Stomach smooth muscle (tissue), 2 donors: ENCODE results near the gene NTNG1.
"Not testable (repeated sequence)": the region's sequence is repeated elsewhere in the genome, so short reads cannot be mapped to it uniquely, and the experiment has no call there.

Experiments
- H3K27ac ChIP-seq: one replicate; pipeline ENCODE4 v1.7.0; 2013; ENCODE audit warnings: mild to moderate bottlenecking, low read length, inconsistent platforms
- H3K27me3 ChIP-seq, 2 donors: one replicate each; pipeline ENCODE4 v1.7.0; 2013; ENCODE audit warnings: low read length in 2 of 2; ENCODE audit not compliant: insufficient read depth in 2 of 2, control insufficient read depth in 1 of 2
- H3K36me3 ChIP-seq, 2 donors: one replicate each; pipeline ENCODE4 v1.7.0; 2013; ENCODE audit warnings: low read length in 2 of 2; ENCODE audit not compliant: control insufficient read depth in 2 of 2, insufficient read depth in 2 of 2
- H3K4me1 ChIP-seq: one replicate; pipeline ENCODE4 v1.7.0; 2013; ENCODE audit warnings: low read length; ENCODE audit not compliant: control insufficient read depth, insufficient read depth
- H3K4me3 ChIP-seq, 2 donors: one replicate each; pipeline ENCODE4 v1.7.0; 2013; ENCODE audit warnings: low read length in 2 of 2
- H3K9ac ChIP-seq, 2 donors: one replicate each; pipeline ENCODE4 v1.7.0; 2013; ENCODE audit warnings: low read length in 2 of 2, mild to moderate bottlenecking in 1 of 2
- H3K9me3 ChIP-seq, 2 donors: one replicate each; pipeline ENCODE4 v1.7.0; 2013; ENCODE audit warnings: low read length in 2 of 2; ENCODE audit not compliant: control insufficient read depth in 2 of 2
- donor health status: healthy.
- donor health status: Pancreatic carcinoma.

NTNG1 gene

DNA sequence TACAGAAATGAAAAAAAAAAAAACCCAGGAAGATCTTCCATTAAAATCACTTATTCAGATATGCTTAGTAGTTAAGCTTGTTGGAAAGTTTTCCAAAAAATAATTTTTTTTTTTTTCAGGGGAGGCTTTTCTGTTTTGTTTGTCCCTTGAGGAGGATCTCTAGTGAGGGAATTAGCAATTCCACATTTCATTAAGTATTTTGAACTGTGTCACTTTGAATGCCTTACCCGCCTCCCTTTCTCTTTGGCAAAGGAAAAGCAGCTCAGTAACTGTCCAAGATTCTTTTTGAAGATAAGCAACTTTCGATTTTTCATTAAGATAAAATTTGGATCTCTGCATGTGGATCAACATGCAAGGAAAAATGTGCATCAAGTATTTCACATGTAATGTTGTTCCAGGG, 1.8 kb downstream of the NTNG1 start:
- Histone ChIP-seq H3K27me3 (peaks cover 0 to 2% of the 10 kb centered on the region in 2 donors), H3K27ac (no peak overlapping the region), H3K4me3 (no peak overlapping the region)

DNA sequence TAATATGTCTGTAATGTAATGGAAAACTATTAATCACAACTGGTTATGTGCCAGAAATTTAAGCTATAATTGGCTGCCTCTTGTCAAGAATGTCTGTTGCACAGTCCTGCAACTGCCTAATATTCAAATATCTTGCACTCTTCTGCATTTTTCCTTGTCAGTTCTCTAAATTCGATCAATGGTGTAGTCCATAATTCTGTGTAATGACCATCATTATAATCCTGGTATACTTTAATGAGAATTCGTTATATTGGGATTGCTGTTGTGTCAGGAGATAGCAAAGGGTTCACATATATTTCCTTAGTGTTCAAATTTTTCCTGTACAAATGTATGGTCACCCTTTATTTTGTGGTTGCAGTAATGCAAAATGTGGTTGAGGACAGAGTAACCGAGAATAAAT, 4.8 kb downstream of the NTNG1 start:
- Histone ChIP-seq H3K27ac (no peak overlapping the region), H3K27me3 (peaks cover 0 to 2% of the 10 kb centered on the region in 2 donors), H3K9me3 (no peaks in the 10 kb centered on the region), H3K4me3 (no peak overlapping the region), H3K4me1 (no peaks in the 10 kb centered on the region), H3K36me3 (no peaks in the 10 kb centered on the region), H3K9ac (no peak overlapping the region)

More for the DNA sequence above, 1.8 kb downstream of the NTNG1 start:
- H3K4me1 ChIP-seq: peaks cover 4% of the 10 kb centered on the region
- no peak overlapping the region for H3K9ac ChIP-seq
- no peaks in the 10 kb centered on the region for H3K9me3 ChIP-seq
- H3K36me3 ChIP-seq: no peaks in the 10 kb centered on the region

DNA sequence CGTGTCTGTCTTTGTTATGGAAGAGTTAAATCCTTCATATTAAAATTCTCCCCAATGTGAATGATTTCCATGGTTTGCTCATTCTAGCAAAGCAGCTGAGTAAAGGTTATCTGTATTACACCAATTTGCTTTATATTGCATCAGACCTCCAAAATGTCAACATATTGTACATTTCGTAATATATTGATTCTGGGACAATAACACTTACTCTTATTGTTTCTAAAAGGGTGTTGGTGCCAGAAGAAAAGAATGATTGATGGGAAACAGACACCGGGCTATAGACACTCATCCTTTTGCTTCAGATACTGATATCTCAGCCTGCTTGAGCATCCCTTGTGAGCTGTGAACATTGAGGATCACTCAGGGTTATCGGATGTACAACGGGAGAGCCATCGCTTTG, 7.0 kb downstream of the NTNG1 start:
- Histone ChIP-seq H3K9ac (no peak overlapping the region), H3K36me3 (no peaks in the 10 kb centered on the region), H3K9me3 (no peaks in the 10 kb centered on the region), H3K4me1 (no peaks in the 10 kb centered on the region), H3K27ac (no peak overlapping the region), H3K4me3 (no peak overlapping the region), H3K27me3 (peaks cover 0 to 2% of the 10 kb centered on the region in 2 donors)

DNA sequence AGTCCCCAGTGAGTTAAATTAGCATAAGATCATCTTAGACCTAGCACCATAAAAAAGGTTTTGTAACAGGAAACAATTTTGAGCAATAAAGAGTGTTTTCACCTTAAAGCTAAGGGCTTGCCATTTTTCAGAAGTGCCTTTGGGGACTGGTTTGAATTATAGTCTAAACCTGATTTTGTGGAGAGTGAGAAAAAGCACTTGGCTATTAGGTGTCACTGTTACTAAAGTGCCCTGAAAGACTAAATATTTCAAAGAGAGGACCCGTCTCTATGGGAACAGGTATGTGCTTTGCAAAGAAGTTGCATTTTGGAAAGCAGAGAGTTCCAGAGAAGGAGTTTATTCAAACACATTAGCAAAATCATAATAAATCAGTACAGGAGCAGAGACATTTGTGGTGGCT, 9.1 kb downstream of the NTNG1 start:
- Histone ChIP-seq H3K9ac (no peak overlapping the region), H3K27me3 (no peaks in the 10 kb centered on the region), H3K4me1 (no peaks in the 10 kb centered on the region), H3K36me3 (no peaks in the 10 kb centered on the region), H3K4me3 (no peak overlapping the region), H3K27ac (no peak overlapping the region), H3K9me3 (no peaks in the 10 kb centered on the region)

DNA sequence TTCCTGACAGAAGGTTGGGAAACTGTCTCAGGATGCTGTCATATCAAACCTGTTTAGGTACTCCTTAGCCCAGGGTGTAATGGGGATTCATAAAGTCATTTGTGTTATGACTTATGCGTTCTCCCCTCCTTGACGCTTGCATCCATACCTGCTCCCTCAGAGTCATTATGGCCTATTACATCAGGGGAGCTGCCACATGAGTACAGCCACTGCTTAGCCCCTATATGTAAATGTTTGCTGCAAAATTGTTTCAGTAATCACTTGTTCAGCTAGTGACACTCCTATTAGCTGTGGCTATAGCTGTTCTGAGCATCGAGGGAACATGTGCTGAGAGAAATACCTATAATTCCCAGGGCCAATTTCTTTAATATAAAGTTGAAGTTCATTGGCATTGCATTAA, 10.5 kb downstream of the NTNG1 start:
- Histone ChIP-seq H3K9ac (no peak overlapping the region), H3K27ac (no peak overlapping the region), H3K27me3 (no peaks in the 10 kb centered on the region), H3K9me3 (no peaks in the 10 kb centered on the region), H3K36me3 (no peaks in the 10 kb centered on the region), H3K4me3 (no peak overlapping the region), H3K4me1 (no peaks in the 10 kb centered on the region)

DNA sequence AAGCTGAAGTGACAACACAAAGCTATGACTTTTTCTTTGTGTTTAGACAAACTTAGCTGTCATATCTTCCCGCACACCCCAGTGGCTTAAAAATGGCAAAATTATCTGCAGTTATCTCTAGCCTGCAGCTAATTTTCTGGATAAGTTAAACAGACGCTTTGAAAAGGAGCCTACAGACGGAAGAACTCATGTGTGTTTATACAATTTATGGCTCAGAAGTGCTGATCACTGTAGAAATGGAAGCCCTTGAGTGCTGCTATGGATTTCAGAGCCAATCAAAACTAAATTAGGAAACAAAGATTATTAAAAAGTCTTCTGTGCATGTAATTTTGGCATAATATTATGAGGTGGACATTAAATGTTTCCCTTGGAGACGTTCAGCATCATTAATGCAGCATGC, 11.6 kb downstream of the NTNG1 start:
- H3K4me1 ChIP-seq: no peaks in the 10 kb centered on the region
- H3K4me3 ChIP-seq: no peak overlapping the region
- H3K9me3 ChIP-seq: no peaks in the 10 kb centered on the region
- H3K9ac ChIP-seq: no peak overlapping the region
- no peaks in the 10 kb centered on the region for H3K36me3 ChIP-seq
- no peak overlapping the region for H3K27ac ChIP-seq
- no peaks in the 10 kb centered on the region for H3K27me3 ChIP-seq

DNA sequence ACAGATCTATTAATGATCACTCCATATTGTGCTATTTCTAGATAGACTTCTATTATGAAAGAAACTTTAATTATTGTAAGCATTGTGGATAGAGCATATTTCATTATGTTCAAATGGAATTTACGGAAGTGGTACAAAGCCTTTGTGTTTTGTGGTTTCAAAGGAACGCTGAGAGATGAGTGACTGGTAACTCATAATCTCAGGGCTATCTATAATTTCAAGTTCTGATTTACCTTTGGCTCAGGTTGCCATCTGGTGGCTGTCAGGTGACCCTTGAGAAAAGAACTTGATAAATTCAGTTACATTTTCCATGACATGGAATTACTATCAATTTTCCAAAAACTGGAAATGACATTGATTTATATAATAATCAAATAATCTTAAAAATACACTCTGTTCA, 12.2 kb downstream of the NTNG1 start:
- Histone ChIP-seq H3K9me3 (no peaks in the 10 kb centered on the region), H3K27me3 (no peaks in the 10 kb centered on the region), H3K36me3 (no peaks in the 10 kb centered on the region), H3K9ac (no peak overlapping the region), H3K27ac (no peak overlapping the region), H3K4me1 (no peaks in the 10 kb centered on the region), H3K4me3 (no peak overlapping the region)

DNA sequence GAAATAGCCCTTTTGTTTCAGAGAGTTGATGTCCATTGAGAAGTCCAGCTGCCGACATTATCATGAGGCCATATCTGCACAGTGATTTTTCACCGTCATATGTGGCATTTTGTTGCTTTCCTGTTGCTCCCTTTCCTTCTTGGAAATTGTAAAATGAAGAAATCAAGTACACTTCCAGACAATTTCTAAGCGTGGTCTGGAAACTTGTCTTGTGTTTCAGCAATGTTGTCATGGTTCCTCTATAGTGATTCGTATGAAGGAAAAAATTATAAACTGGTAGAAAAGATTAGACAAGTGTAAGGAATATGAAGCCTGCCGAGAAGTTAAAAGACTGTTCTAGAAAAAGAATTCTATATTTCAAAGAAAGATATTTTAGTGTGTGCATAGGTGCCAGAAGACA, 17.7 kb downstream of the NTNG1 start:
- H3K9me3 ChIP-seq: no peaks in the 10 kb centered on the region
- H3K4me1 ChIP-seq: no peaks in the 10 kb centered on the region
- no peak overlapping the region for H3K4me3 ChIP-seq
- no peak overlapping the region for H3K27ac ChIP-seq
- H3K36me3 ChIP-seq: no peaks in the 10 kb centered on the region
- no peaks in the 10 kb centered on the region for H3K27me3 ChIP-seq
- no peak overlapping the region for H3K9ac ChIP-seq

DNA sequence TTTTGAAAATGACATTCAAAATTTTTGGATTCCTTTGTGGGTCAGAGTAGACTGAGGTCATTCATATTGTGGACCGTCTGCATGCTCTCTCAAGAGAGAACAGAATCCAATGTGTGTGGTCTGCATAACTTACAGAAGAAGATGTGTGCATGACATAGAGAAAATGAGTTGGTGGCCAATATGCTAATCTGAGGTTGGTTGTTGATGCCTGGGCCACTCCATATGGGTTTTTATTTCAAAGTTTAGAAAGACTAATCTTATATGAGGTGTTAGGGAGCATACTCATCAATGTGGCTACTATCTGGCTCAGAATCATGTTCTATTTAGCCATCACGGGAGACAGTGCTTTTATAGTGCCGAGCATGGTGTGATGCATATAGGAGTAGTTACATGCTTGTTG, 18.2 kb downstream of the NTNG1 start:
- Histone ChIP-seq H3K4me3 (no peak overlapping the region), H3K4me1 (no peaks in the 10 kb centered on the region), H3K27ac (no peak overlapping the region), H3K36me3 (no peaks in the 10 kb centered on the region), H3K9ac (no peak overlapping the region), H3K9me3 (peaks cover 0 to under 1% of the 10 kb centered on the region in 2 donors), H3K27me3 (no peaks in the 10 kb centered on the region)

DNA sequence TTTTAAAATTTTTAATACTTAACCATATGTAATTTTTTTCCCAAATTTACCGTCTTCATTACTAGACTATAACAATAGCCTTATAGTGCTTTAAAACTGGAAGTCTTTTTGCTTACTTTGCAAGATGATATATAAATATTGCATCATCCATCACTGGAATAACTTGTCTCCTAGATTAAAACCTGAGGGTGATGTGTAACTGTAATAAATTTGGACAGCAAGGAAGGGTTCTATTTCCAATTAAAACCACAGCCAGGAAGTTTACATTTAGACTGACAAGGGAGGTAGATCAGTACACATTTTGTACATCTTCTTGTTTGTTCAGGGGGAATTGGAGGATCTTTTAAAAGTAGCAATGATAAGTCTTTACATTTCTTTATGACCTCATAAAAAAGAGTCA, 21.9 kb downstream of the NTNG1 start:
- Histone ChIP-seq H3K4me3 (no peak overlapping the region), H3K4me1 (no peaks in the 10 kb centered on the region)

DNA sequence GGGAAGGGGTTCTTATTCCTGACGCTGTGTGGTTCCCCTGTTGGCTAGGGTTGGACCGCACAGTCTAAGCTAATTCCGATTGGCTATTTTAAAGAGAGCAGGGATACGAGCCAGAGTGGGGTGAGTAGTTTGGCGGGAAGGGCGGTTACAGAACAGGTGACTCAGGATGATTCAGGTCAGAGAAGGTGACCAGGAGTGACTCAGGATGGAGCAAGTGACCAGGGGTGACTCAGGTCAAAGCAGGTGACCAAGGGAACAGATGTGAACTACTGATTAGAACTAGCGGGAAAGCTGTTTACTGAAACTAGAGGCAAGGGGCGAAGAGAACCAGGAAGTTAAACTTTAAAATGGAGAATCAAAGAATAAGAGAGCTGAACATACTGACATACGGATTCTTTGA, 24.1 kb downstream of the NTNG1 start:
- H3K27ac ChIP-seq, H3K27me3 ChIP-seq, H3K9me3 ChIP-seq, H3K4me1 ChIP-seq, H3K4me3 ChIP-seq, H3K9ac ChIP-seq, H3K36me3 ChIP-seq: not testable (repeated sequence)

More for the DNA sequence above, 21.9 kb downstream of the NTNG1 start:
- H3K27me3 ChIP-seq: no peaks in the 10 kb centered on the region
- H3K27ac ChIP-seq: no peak overlapping the region
- H3K9me3 ChIP-seq: peaks cover 0 to 6% of the 10 kb centered on the region in 2 donors
- H3K9ac ChIP-seq: no peak overlapping the region
- no peaks in the 10 kb centered on the region for H3K36me3 ChIP-seq

DNA sequence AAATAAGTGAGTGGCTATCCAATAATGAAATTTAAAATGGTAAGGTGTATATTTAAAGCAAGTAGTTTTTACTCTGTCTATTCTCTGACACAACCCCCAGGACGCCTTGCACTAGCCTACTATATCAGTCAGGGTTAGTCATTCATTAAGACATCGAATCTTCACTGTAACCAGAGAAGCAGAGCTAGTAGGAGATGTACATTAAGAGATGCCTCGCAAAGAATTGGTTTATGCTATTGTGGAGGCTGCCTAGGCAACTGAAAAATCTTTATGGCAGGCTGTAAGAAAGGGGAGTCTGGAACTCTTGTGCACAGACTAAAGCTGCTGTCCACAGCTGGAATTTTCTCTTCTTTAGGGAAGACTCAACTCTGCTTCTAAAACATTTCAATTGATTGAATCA, 28.8 kb downstream of the NTNG1 start:
- Histone ChIP-seq H3K27ac (no peak overlapping the region), H3K9me3 (peaks cover 0 to 4% of the 10 kb centered on the region in 2 donors)

More for the DNA sequence above, 28.8 kb downstream of the NTNG1 start:
- no peaks in the 10 kb centered on the region for H3K27me3 ChIP-seq
- H3K36me3 ChIP-seq: no peaks in the 10 kb centered on the region
- H3K4me3 ChIP-seq: no peak overlapping the region
- H3K4me1 ChIP-seq: no peaks in the 10 kb centered on the region
- no peak overlapping the region for H3K9ac ChIP-seq
